Caco-2 (cell line): ENCODE measurements around the gene CDH13. TPM values are rescaled to one million over a fixed set of nuclear protein-coding genes. Genes with fewer than 3 reads are reported as not detected.

Experiments
- BruUV-seq: library from RNA; stranded (reverse); fragments of 400-500 nt; replicated peaks from 2 replicates; lab custom pipeline; 2021; lab: Mats Ljungman, UMichigan
- CTCF ChIA-PET: fragments of 300-600 bp; sonication (Branson Sonifier 250); formaldehyde crosslinking; loops from one replicate; lab custom pipeline; 2022; ENCODE audit warnings: antibody characterized with exemption; lab: Charles Lee
- POLR2A ChIA-PET: fragments of 300-600 bp; sonication (Branson Sonifier 250); formaldehyde crosslinking; loops from one replicate; lab custom pipeline; 2022; ENCODE audit warnings: antibody characterized with exemption; lab: Charles Lee
- DNase-seq, 2 experiments: peaks; one replicate each; pipeline versions ENCODE4 v3.0.0 to v3.0.0-alpha.2; 2020 to 2022
- H3K27me3 ChIP-seq: replicated peaks from 2 replicates; pipeline ENCODE4 v1.6.0; 2011; ENCODE audit warnings: low read length; ENCODE audit not compliant: control insufficient read depth, insufficient read depth
- H3K36me3 ChIP-seq: 2 replicates; pipeline ENCODE4 v1.5.1; 2011; ENCODE audit warnings: low read length; ENCODE audit not compliant: control insufficient read depth, insufficient read depth
- H3K4me1 ChIP-seq: fragments of 250-450 bp; sonication (Bioruptor Pico); 2 replicates; pipeline ENCODE4 v1.5.1; 2020; ENCODE audit warnings: mild to moderate bottlenecking
- H3K4me3 ChIP-seq: 2 replicates; pipeline ENCODE4 v1.5.1; 2011; ENCODE audit warnings: low read depth, mild to moderate bottlenecking, control low read depth, low read length
- H3K9me3 ChIP-seq: fragments of 250-450 bp; sonication (Bioruptor Pico); 2 replicates; pipeline ENCODE4 v1.5.1; 2020; ENCODE audit warnings: mild to moderate bottlenecking, moderate library complexity
- H3K27ac Mint-ChIP-seq: one replicate; pipeline ENCODE4 v1.8.0; 2022; ENCODE audit warnings: mixed read lengths; ENCODE audit not compliant: unreplicated experiment
- H3K27me3 Mint-ChIP-seq: one replicate; pipeline ENCODE4 v1.8.0; 2022; ENCODE audit warnings: mixed read lengths; ENCODE audit not compliant: insufficient read depth, unreplicated experiment
- H3K36me3 Mint-ChIP-seq: one replicate; pipeline ENCODE4 v1.8.0; 2022; ENCODE audit warnings: mild to moderate bottlenecking, mixed read lengths; ENCODE audit not compliant: insufficient read depth, unreplicated experiment
- H3K4me1 Mint-ChIP-seq: one replicate; pipeline ENCODE4 v1.8.0; 2022; ENCODE audit warnings: low read depth, mixed read lengths; ENCODE audit not compliant: unreplicated experiment
- H3K4me3 Mint-ChIP-seq: one replicate; pipeline ENCODE4 v1.8.0; 2022; ENCODE audit warnings: mild to moderate bottlenecking, moderate library complexity, mixed read lengths; ENCODE audit not compliant: unreplicated experiment
- H3K9me3 Mint-ChIP-seq: one replicate; pipeline ENCODE4 v1.8.0; 2022; ENCODE audit warnings: mixed read lengths; ENCODE audit not compliant: unreplicated experiment
- intact Hi-C: fragments of 100-400 bp; cut with micrococcal nuclease; formaldehyde crosslinking; loops from one replicate; pipeline ENCODE4 v1.10.0; 2022; ENCODE audit not compliant: unreplicated experiment
- total RNA-seq: library from RNA; stranded (reverse); gene quantifications from 2 replicates; pipeline ENCODE4 v1.2.3, GENCODE V29; 2022
- TF ChIP-seq, protein P1 (sequence below), 2 experiments: fragments of 200-600 bp in 1 of 2; IDR thresholded peaks; 1 replicate in 1 of 2; 2 replicates in 1 of 2; pipeline versions ENCODE4 v1.5.1 to v1.8.0; 2011 to 2022; ENCODE audit warnings: antibody characterized with exemption in 1 of 2, control low read depth in 1 of 2, inconsistent platforms in 1 of 2, low read depth in 1 of 2, low read length in 1 of 2, mild to moderate bottlenecking in 1 of 2, moderate library complexity in 1 of 2; ENCODE audit not compliant: insufficient read depth in 1 of 2, severe bottlenecking in 1 of 2, unreplicated experiment in 1 of 2

The CDH13 gene
- total RNA-seq, 1 experiment from 2014 or later = 2.2 TPM

DNA sequence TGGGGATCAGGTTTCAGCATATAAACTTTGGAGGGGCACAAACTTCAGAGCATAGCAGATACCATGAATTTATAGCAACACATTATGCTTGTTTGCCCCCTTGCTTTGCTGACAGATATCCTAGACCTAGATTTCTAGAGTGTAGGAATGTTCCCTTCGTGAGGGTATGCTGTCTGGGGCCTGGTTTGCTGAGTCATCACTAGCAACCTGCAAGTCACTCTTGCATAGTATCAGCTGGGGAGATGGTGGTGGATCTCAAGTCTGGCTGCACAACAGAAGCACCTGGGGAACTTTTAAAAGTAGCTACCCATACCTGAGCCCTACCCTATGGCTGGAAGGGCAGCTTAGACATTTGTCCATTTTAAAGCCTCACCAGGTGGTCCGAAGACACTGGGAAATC is 1158.7 kb downstream of the CDH13 start:
- H3K4me1 Mint-ChIP-seq = no peaks in the 10 kb centered on the region

DNA sequence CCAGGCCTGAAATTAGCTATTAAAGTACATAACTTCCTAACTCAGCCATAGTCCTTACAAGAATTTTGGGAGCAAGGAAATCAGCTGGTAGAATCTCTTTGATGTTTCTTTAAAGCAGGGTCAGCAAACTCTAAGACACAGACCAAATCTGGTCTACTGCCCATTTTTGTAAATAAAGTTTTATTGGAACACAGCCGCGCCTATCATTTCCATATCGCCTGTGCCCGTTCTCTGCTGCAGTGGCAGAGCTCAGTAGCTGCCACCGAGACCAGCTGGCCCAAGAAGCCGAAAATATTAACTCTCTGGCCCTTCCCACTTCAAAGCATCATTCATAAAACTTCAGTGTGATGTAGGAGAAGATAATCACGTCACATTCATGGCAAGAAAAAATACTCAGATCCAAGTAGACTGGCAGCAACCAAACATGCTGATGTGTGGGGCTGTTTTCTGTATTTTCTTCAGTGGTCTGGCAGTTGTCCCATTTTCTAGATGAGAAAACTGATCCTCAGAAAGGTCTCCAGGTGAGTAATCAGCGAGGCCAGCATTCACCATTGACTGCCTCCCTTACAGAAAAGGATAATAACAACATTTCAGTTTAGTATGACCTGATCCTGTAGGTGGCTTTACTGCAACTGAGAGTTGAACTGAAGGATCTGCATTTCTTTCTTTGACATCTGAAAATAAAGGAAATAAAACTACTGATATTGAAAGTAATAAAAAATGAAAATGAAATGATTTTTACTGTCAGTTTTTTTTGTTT is 1163.1 kb downstream of the CDH13 start:
- H3K9me3 Mint-ChIP-seq = peaks cover 10% of the 10 kb centered on the region
- no peaks in the 10 kb centered on the region for H3K36me3 Mint-ChIP-seq
- peaks cover 16% of the 10 kb centered on the region for H3K27me3 Mint-ChIP-seq
- ChIA-PET CTCF (no interaction called here), POLR2A (no interaction called here)
- BruUV-seq = no TSS peak
- Histone ChIP-seq H3K27me3 (no peaks in the 10 kb centered on the region), H3K4me1 (no peaks in the 10 kb centered on the region), H3K36me3 (no peaks in the 10 kb centered on the region), H3K4me3 (no peak overlapping the region), H3K9me3 (no peaks in the 10 kb centered on the region)
- intact Hi-C loops = no loop called here
- H3K4me3 Mint-ChIP-seq = no peak overlapping the region
- TF ChIP-seq, protein P1, sequence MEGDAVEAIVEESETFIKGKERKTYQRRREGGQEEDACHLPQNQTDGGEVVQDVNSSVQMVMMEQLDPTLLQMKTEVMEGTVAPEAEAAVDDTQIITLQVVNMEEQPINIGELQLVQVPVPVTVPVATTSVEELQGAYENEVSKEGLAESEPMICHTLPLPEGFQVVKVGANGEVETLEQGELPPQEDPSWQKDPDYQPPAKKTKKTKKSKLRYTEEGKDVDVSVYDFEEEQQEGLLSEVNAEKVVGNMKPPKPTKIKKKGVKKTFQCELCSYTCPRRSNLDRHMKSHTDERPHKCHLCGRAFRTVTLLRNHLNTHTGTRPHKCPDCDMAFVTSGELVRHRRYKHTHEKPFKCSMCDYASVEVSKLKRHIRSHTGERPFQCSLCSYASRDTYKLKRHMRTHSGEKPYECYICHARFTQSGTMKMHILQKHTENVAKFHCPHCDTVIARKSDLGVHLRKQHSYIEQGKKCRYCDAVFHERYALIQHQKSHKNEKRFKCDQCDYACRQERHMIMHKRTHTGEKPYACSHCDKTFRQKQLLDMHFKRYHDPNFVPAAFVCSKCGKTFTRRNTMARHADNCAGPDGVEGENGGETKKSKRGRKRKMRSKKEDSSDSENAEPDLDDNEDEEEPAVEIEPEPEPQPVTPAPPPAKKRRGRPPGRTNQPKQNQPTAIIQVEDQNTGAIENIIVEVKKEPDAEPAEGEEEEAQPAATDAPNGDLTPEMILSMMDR (IDR thresholded peaks at IDR 0.05; ENCODE audit: insufficient read depth in 1 of 2, low read depth in 1 of 2, low read length in 1 of 2, severe bottlenecking in 1 of 2, unreplicated experiment in 1 of 2) = no peak
- no peak for DNase-seq
- H3K4me1 Mint-ChIP-seq = no peaks in the 10 kb centered on the region
- H3K27ac Mint-ChIP-seq = no peak overlapping the region

More for the DNA sequence above, 1158.7 kb downstream of the CDH13 start:
- Histone ChIP-seq H3K4me1 (no peaks in the 10 kb centered on the region), H3K36me3 (no peaks in the 10 kb centered on the region), H3K9me3 (no peaks in the 10 kb centered on the region), H3K27me3 (no peaks in the 10 kb centered on the region), H3K4me3 (no peak overlapping the region)
- CTCF ChIA-PET = no interaction called here
- Mint-ChIP-seq H3K36me3 (no peaks in the 10 kb centered on the region), H3K9me3 (no peaks in the 10 kb centered on the region), H3K4me3 (no peak overlapping the region), H3K27me3 (peaks cover 28% of the 10 kb centered on the region), H3K27ac (no peak overlapping the region)
- intact Hi-C loops = no loop called here
- POLR2A ChIA-PET = no interaction called here
- BruUV-seq = no TSS peak
- DNase-seq = no peak
- TF ChIP-seq, protein P1 (IDR thresholded peaks at IDR 0.05; ENCODE audit: insufficient read depth in 1 of 2, low read depth in 1 of 2, low read length in 1 of 2, severe bottlenecking in 1 of 2, unreplicated experiment in 1 of 2) = no peak

DNA sequence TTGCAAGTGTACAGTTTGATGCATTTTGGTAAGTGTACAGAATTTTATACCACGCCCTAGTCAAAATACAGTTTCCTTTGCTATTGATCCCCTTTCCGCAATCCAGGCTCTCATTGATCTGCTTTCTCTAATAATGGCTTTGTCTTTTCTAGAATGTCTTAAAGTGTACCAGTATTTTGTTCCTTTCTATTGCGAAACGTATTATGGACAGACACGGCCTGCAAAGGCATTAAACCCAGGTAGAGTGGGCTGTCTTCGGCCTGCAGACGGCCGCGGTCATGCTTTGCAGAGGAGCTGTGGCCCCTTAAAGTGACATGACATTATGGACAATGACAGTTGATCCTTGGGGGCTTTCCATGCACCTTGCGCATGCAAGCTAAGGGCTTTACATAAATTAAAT is 1165.1 kb downstream of the CDH13 start:
- Histone ChIP-seq H3K9me3 (no peaks in the 10 kb centered on the region), H3K27me3 (no peaks in the 10 kb centered on the region), H3K4me1 (no peaks in the 10 kb centered on the region), H3K4me3 (no peak overlapping the region), H3K36me3 (no peaks in the 10 kb centered on the region)
- DNase-seq = no peak
- no peak overlapping the region for H3K4me3 Mint-ChIP-seq
- H3K27me3 Mint-ChIP-seq = peaks cover 14% of the 10 kb centered on the region
- no peaks in the 10 kb centered on the region for H3K36me3 Mint-ChIP-seq
- no peaks in the 10 kb centered on the region for H3K4me1 Mint-ChIP-seq
- POLR2A ChIA-PET = no interaction called here
- no peak overlapping the region for H3K27ac Mint-ChIP-seq
- intact Hi-C loops = no loop called here
- H3K9me3 Mint-ChIP-seq = peaks cover 10% of the 10 kb centered on the region
- TF ChIP-seq, protein P1 (IDR thresholded peaks at IDR 0.05; ENCODE audit: insufficient read depth in 1 of 2, low read depth in 1 of 2, low read length in 1 of 2, severe bottlenecking in 1 of 2, unreplicated experiment in 1 of 2) = no peak
- BruUV-seq = no TSS peak
- CTCF ChIA-PET = no interaction called here
